IMR-90 (cell line): ENCODE results near the gene TBC1D22A. TPM values are rescaled to one million over a fixed set of nuclear protein-coding genes. Genes with fewer than 3 reads are reported as not detected.

Source experiments
- ATAC-seq: fragments of 200-7000 bp; cut with Tn5 transposase; 2 replicates; pipeline ENCODE4 v1.9.1; 2020; ENCODE audit warnings: low read depth, mild to moderate bottlenecking, moderate library complexity
- BruUV-seq: library from RNA; stranded (reverse); fragments of 400-500 nt; replicated peaks from 2 replicates; lab custom pipeline; 2021; lab: Mats Ljungman, UMichigan
- CTCF ChIA-PET: fragments of 300-600 bp; formaldehyde crosslinking; extraction: SDS; loops from one replicate; lab custom pipeline; 2021; ENCODE audit warnings: antibody characterized with exemption; lab: Yijun Ruan, JAX
- POLR2A ChIA-PET: fragments of 300-600 bp; sonication (Branson Sonifier 250); formaldehyde crosslinking; loops from one replicate; lab custom pipeline; 2022; ENCODE audit warnings: antibody characterized with exemption; ENCODE audit not compliant: unreplicated experiment; lab: Charles Lee
- DNase-seq: peaks from one replicate; pipeline ENCODE4 v3.0.0; 2013
- H2AFZ ChIP-seq: replicated peaks from 2 replicates; pipeline ENCODE3; 2013; ENCODE audit warnings: low read length, mild to moderate bottlenecking; ENCODE audit not compliant: poor library complexity
- H2AK5ac ChIP-seq: 2 replicates; pipeline ENCODE4 v1.6.1; 2013; ENCODE audit warnings: low read depth, low read length, inconsistent platforms
- H2AK9ac ChIP-seq: replicated peaks from 2 replicates; pipeline ENCODE3; 2013; ENCODE audit warnings: mild to moderate bottlenecking, low read depth, low read length, moderate library complexity; ENCODE audit not compliant: poor library complexity
- H2BK120ac ChIP-seq: 2 replicates; pipeline ENCODE4 v1.6.1; 2013; ENCODE audit warnings: low read depth, low read length, inconsistent platforms
- H2BK15ac ChIP-seq: 3 replicates; pipeline ENCODE4 v1.6.1; 2013; ENCODE audit warnings: low read depth, low read length, inconsistent platforms
- H2BK20ac ChIP-seq: 2 replicates; pipeline ENCODE4 v1.6.1; 2013; ENCODE audit warnings: low read depth, mild to moderate bottlenecking, inconsistent platforms, low read length, moderate library complexity
- H2BK5ac ChIP-seq: 2 replicates; pipeline ENCODE4 v1.6.1; 2013; ENCODE audit warnings: mild to moderate bottlenecking, low read depth, low read length, inconsistent platforms; ENCODE audit not compliant: poor library complexity, severe bottlenecking
- H3K14ac ChIP-seq: replicated peaks from 2 replicates; pipeline ENCODE4 v1.6.1; 2013; ENCODE audit warnings: low read depth, low read length, inconsistent platforms
- H3K18ac ChIP-seq: 2 replicates; pipeline ENCODE4 v1.6.1; 2013; ENCODE audit warnings: low read depth, low read length, control low read depth
- H3K23ac ChIP-seq: 2 replicates; pipeline ENCODE4 v1.6.1; 2013; ENCODE audit warnings: low read depth, low read length, inconsistent platforms
- H3K27ac ChIP-seq: 2 replicates; pipeline ENCODE4 v1.5.1; 2013; ENCODE audit warnings: mild to moderate bottlenecking, control low read depth, low read length; ENCODE audit not compliant: insufficient read depth
- H3K27me3 ChIP-seq: 2 replicates; pipeline ENCODE4 v1.6.1; 2013; ENCODE audit warnings: low read length; ENCODE audit not compliant: control insufficient read depth, insufficient read depth
- H3K36me3 ChIP-seq: 2 replicates; pipeline ENCODE4 v1.6.1; 2013; ENCODE audit warnings: low read length, mixed read lengths; ENCODE audit not compliant: control insufficient read depth, insufficient read depth
- H3K4ac ChIP-seq: 2 replicates; pipeline ENCODE4 v1.6.1; 2013; ENCODE audit warnings: low read depth, low read length, inconsistent platforms
- H3K4me1 ChIP-seq: 2 replicates; pipeline ENCODE4 v1.6.1; 2013; ENCODE audit warnings: low read length, mixed read lengths; ENCODE audit not compliant: control insufficient read depth, insufficient read depth
- H3K4me2 ChIP-seq: 2 replicates; pipeline ENCODE4 v1.6.1; 2013; ENCODE audit warnings: low read depth, mild to moderate bottlenecking, control low read depth, low read length, moderate library complexity
- H3K4me3 ChIP-seq: 2 replicates; pipeline ENCODE4 v1.5.1; 2013; ENCODE audit warnings: low read depth, mild to moderate bottlenecking, control low read depth, low read length, moderate library complexity; ENCODE audit not compliant: insufficient read depth
- H3K56ac ChIP-seq: 2 replicates; pipeline ENCODE4 v1.6.1; 2013; ENCODE audit warnings: low read length, inconsistent platforms; ENCODE audit not compliant: insufficient read depth; ENCODE audit errors: extremely low read depth
- H3K79me1 ChIP-seq, 2 experiments: 2 replicates each; pipeline ENCODE4 v1.6.1; 2013; ENCODE audit warnings: low read length in 2 of 2, inconsistent platforms in 1 of 2, low read depth in 1 of 2
- H3K9ac ChIP-seq: 2 replicates; pipeline ENCODE4 v1.6.1; 2013; ENCODE audit warnings: low read depth, low read length, control low read depth
- H3K9me1 ChIP-seq: 2 replicates; pipeline ENCODE4 v1.6.1; 2013; ENCODE audit warnings: low read length, inconsistent platforms; ENCODE audit not compliant: insufficient read depth
- H3K9me3 ChIP-seq: 2 replicates; pipeline ENCODE4 v1.6.1; 2013; ENCODE audit warnings: low read length; ENCODE audit not compliant: control insufficient read depth, insufficient read depth
- H4K20me1 ChIP-seq: 2 replicates; pipeline ENCODE4 v1.6.1; 2013; ENCODE audit warnings: low read length, inconsistent platforms; ENCODE audit not compliant: insufficient read depth
- H4K5ac ChIP-seq: 2 replicates; pipeline ENCODE4 v1.6.1; 2013; ENCODE audit warnings: mild to moderate bottlenecking, low read depth, low read length, control low read depth
- H4K8ac ChIP-seq, 2 experiments: 2 replicates each; pipeline ENCODE4 v1.6.1; 2013; ENCODE audit warnings: low read depth in 2 of 2, low read length in 2 of 2, control low read depth in 1 of 2, inconsistent platforms in 1 of 2
- H4K91ac ChIP-seq: 2 replicates; pipeline ENCODE4 v1.6.1; 2013; ENCODE audit warnings: low read depth, low read length, inconsistent platforms; ENCODE audit not compliant: insufficient read depth
- BHLHE40 ChIP-seq: fragments of 150-350 bp; IDR thresholded peaks from 2 replicates; pipeline ENCODE4 v1.6.1; 2016; ENCODE audit warnings: mild to moderate bottlenecking, low read depth, low read length
- CEBPB ChIP-seq: IDR thresholded peaks from 2 replicates; pipeline ENCODE4 v1.6.1; 2012; ENCODE audit warnings: low read depth, low read length, improper control_type of control experiment
- CTCF ChIP-seq: conservative IDR thresholded peaks from 2 replicates; pipeline ENCODE4 v1.5.1; 2012; ENCODE audit warnings: mild to moderate bottlenecking, low read depth, low read length, improper control_type of control experiment
- ELK1 ChIP-seq: fragments of 150-350 bp; IDR thresholded peaks from 2 replicates; pipeline ENCODE4 v1.6.1; 2016; ENCODE audit warnings: low read depth, mild to moderate bottlenecking, low read length, moderate library complexity, borderline replicate concordance
- FOS ChIP-seq: fragments of 150-350 bp; IDR thresholded peaks from 2 replicates; pipeline ENCODE4 v1.6.1; 2016; ENCODE audit warnings: low read depth, low read length
- MAFK ChIP-seq: IDR thresholded peaks from 2 replicates; pipeline ENCODE4 v1.6.1; 2012; ENCODE audit warnings: low read depth, low read length, improper control_type of control experiment
- POLR2A ChIP-seq: IDR thresholded peaks from 2 replicates; pipeline ENCODE4 v1.6.1; 2012; ENCODE audit warnings: mild to moderate bottlenecking, low read depth, low read length
- RCOR1 ChIP-seq: IDR thresholded peaks from 2 replicates; pipeline ENCODE4 v1.6.1; 2012; ENCODE audit warnings: mild to moderate bottlenecking, low read length, improper control_type of control experiment; ENCODE audit not compliant: insufficient replicate concordance
- RFX5 ChIP-seq: IDR thresholded peaks from 2 replicates; pipeline ENCODE4 v1.8.0; 2012; ENCODE audit warnings: low read depth, mild to moderate bottlenecking, low read length, moderate library complexity
- SMC3 ChIP-seq: fragments of 150-350 bp; IDR thresholded peaks from 2 replicates; pipeline ENCODE4 v1.6.1; 2016; ENCODE audit warnings: low read depth, mild to moderate bottlenecking, antibody characterized with exemption, low read length, moderate library complexity
- WGBS, 2 experiments: methylation state at CpG; one replicate each; pipeline versions ENCODE4 v1.1.5 to v1.1.7; 2013; ENCODE audit warnings: missing lambda C conversion rate in 2 of 2; ENCODE audit not compliant: insufficient read length in 1 of 2; ENCODE audit errors: extremely low coverage in 2 of 2; 5-methylcytosine and 5-hydroxymethylcytosine counted together
- dilution Hi-C: fragments of 300-500 bp; cut with HindIII; formaldehyde crosslinking; loops from one replicate; pipeline ENCODE4 v1.14.3; 2018; ENCODE audit warnings: low sequenced_read_pairs; ENCODE audit not compliant: unreplicated experiment
- in situ Hi-C: fragments of 300-500 bp; cut with MboI; formaldehyde crosslinking; loops from 3 replicates; pipeline ENCODE4 v1.14.3; 2019; ENCODE audit warnings: low sequenced_read_pairs, inconsistent platforms, mixed read lengths
- intact Hi-C: fragments of 100-400 bp; cut with micrococcal nuclease; formaldehyde crosslinking; loops from 2 replicates; pipeline ENCODE4 v1.10.0; 2022
- polyA plus RNA-seq, 3 experiments: library from polyadenylated mRNA; depleted of rRNA; stranded (reverse); fragments of >200 nt; gene quantifications; 2 replicates each; pipeline ENCODE4 v1.2.3, GENCODE V29; 2012; ENCODE audit warnings: low replicate concordance in 1 of 3
- total RNA-seq: library from RNA; depleted of rRNA; stranded (reverse); fragments of >200 nt; gene quantifications from 2 replicates; pipeline ENCODE4 v1.2.3, GENCODE V29; 2012
- TF ChIP-seq, protein P1 (sequence below): fragments of 150-350 bp; IDR thresholded peaks from 2 replicates; pipeline ENCODE4 v1.6.1; 2017; ENCODE audit warnings: mild to moderate bottlenecking, antibody characterized with exemption, low read length, low read depth

Gene TBC1D22A
- total and polyA plus RNA-seq, 2 of the 4 experiments (the other 2 are of a cell fraction): 9.0 to 16.7 TPM

- Histone ChIP-seq H3K4me3 (no peak overlapping the region), H2BK5ac (no peak overlapping the region), H3K36me3 (peaks cover 11% of the 10 kb centered on the region), H4K91ac (no peak overlapping the region), H4K5ac (no peak overlapping the region), H3K4me1 (peaks cover 2% of the 10 kb centered on the region; the same call in 1 of the 2 replicates), H2AK5ac (no peak overlapping the region), H3K27me3 (no peaks in the 10 kb centered on the region), H3K18ac (no peak overlapping the region), H4K20me1 (peaks cover 7% of the 10 kb centered on the region), H3K27ac (no peak overlapping the region), H3K9ac (no peak overlapping the region), H3K14ac (no peak overlapping the region), H4K8ac (no peak overlapping the region), H2AK9ac (no peak overlapping the region), H2BK15ac (no peak overlapping the region), H3K56ac (no peak overlapping the region), H3K79me1 (peaks cover 13 to 18% of the 10 kb centered on the region in 2 experiments; a peak in 3 of 4 replicates), H3K23ac (no peak overlapping the region), H3K9me3 (no peaks in the 10 kb centered on the region), H3K4me2 (no peak overlapping the region), H3K4ac (no peak overlapping the region), H2BK120ac (no peak overlapping the region), H2BK20ac (no peak overlapping the region), H2AFZ (no peak overlapping the region), H3K9me1 (peaks cover 5% of the 10 kb centered on the region; the same call in 1 of the 2 replicates)
- ChIA-PET CTCF (no interaction called here), POLR2A (no interaction called here)
- dilution Hi-C loops (no loop called here), in situ Hi-C loops (no loop called here), intact Hi-C loops (no loop called here)
- no peak for DNase-seq
- no peak for TF ChIP-seq SMC3
- TF ChIP-seq CEBPB: no peak
- no peak for TF ChIP-seq MAFK
- no peak for TF ChIP-seq FOS
- TF ChIP-seq, protein P1, sequence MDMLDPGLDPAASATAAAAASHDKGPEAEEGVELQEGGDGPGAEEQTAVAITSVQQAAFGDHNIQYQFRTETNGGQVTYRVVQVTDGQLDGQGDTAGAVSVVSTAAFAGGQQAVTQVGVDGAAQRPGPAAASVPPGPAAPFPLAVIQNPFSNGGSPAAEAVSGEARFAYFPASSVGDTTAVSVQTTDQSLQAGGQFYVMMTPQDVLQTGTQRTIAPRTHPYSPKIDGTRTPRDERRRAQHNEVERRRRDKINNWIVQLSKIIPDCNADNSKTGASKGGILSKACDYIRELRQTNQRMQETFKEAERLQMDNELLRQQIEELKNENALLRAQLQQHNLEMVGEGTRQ: no peak
- no peak for TF ChIP-seq BHLHE40
- TF ChIP-seq RCOR1: no peak
- no peak for TF ChIP-seq CTCF
- TF ChIP-seq ELK1: no peak
- no peak for TF ChIP-seq POLR2A
- TF ChIP-seq RFX5: no peak
- ATAC-seq: no peak
- WGBS, 2 experiments: 94% methylated on average over 7 of the region's 9 CpGs; no CpG with 5 or more reads in 1 of the 2 experiments
- no TSS peak for BruUV-seq
These were observed 148.2 kb downstream of the TBC1D22A start for GRCh38 chr22:46910624-46911023.
